ENCODE results near the gene SH3RF1. TPM values are rescaled to one million over a fixed set of nuclear protein-coding genes. Genes with fewer than 3 reads are reported as not detected.

The SH3RF1 gene
- total RNA-seq, 1 experiment from 2014 or later = 16.6 TPM

DNA sequence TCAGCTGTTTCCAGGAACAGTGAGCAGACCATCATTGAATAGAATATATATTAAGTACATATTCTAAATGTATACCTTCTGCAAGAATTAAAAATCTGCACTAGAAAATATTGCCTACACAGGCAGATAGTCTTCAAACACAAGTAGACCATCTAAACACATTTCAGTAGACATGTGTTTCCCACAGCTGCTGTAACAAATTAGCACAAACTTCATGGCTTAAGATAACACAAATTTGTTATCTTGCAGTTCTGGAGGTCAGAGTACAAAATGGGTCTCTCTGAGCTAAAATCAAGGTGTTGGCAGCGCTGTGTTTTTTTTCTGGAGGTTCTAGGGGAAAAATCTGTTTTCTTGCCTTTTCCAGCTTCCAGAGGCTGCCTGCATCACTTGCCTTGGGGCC, 42.7 kb downstream of the SH3RF1 start (continued):
- TF ChIP-seq ZNF423 (CRISPR knock-in tag; IDR thresholded peaks at IDR 0.05) (no peak), NFATC4 (CRISPR knock-in tag; IDR thresholded peaks at IDR 0.05) (no peak), HMGA2 (CRISPR knock-in tag; IDR thresholded peaks at IDR 0.05) (no peak)
- TF ChIP-seq, protein P1, sequence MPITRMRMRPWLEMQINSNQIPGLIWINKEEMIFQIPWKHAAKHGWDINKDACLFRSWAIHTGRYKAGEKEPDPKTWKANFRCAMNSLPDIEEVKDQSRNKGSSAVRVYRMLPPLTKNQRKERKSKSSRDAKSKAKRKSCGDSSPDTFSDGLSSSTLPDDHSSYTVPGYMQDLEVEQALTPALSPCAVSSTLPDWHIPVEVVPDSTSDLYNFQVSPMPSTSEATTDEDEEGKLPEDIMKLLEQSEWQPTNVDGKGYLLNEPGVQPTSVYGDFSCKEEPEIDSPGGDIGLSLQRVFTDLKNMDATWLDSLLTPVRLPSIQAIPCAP (CRISPR knock-in tag; IDR thresholded peaks at IDR 0.05) = no peak
- TF ChIP-seq, protein P2, sequence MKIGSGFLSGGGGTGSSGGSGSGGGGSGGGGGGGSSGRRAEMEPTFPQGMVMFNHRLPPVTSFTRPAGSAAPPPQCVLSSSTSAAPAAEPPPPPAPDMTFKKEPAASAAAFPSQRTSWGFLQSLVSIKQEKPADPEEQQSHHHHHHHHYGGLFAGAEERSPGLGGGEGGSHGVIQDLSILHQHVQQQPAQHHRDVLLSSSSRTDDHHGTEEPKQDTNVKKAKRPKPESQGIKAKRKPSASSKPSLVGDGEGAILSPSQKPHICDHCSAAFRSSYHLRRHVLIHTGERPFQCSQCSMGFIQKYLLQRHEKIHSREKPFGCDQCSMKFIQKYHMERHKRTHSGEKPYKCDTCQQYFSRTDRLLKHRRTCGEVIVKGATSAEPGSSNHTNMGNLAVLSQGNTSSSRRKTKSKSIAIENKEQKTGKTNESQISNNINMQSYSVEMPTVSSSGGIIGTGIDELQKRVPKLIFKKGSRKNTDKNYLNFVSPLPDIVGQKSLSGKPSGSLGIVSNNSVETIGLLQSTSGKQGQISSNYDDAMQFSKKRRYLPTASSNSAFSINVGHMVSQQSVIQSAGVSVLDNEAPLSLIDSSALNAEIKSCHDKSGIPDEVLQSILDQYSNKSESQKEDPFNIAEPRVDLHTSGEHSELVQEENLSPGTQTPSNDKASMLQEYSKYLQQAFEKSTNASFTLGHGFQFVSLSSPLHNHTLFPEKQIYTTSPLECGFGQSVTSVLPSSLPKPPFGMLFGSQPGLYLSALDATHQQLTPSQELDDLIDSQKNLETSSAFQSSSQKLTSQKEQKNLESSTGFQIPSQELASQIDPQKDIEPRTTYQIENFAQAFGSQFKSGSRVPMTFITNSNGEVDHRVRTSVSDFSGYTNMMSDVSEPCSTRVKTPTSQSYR (CRISPR knock-in tag; IDR thresholded peaks at IDR 0.05) = no peak

DNA sequence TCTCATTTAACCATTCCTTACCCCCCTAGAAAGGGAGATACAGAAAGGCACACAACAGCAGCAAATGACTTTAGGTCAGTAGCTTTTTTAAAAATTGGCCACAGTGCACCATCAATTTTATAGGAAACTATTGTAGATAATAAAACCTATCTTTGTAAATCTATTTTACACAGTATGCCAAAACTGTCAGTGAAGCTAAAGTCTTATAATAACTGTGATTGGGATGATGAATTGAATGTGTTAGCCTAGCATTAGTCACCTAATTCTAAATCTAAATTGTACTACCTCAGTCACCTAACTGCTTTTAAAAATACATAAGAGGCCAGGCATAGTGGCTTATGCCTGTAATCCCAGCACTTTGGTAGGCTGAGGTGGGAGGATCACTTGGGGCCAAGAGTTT, 44.2 kb downstream of the SH3RF1 start:
- H3K27ac Mint-ChIP-seq = no peak overlapping the region
- H3K4me3 Mint-ChIP-seq = no peak overlapping the region
- H3K4me1 Mint-ChIP-seq = peaks cover 5% of the 10 kb centered on the region; the same call in 1 of the 2 replicates
- ChIA-PET CTCF (no interaction called here), POLR2A (no interaction called here)
- no peaks in the 10 kb centered on the region for H3K27me3 Mint-ChIP-seq (ENCODE audit: low read depth)
- ATAC-seq (no peak), DNase-seq (ENCODE audit: low spot score) (no peak)
- H3K9me3 Mint-ChIP-seq = no peaks in the 10 kb centered on the region
- no peak for TF ChIP-seq ELF4 (CRISPR knock-in tag; IDR thresholded peaks at IDR 0.05; ENCODE audit: low read depth)
- TF ChIP-seq, protein P3, sequence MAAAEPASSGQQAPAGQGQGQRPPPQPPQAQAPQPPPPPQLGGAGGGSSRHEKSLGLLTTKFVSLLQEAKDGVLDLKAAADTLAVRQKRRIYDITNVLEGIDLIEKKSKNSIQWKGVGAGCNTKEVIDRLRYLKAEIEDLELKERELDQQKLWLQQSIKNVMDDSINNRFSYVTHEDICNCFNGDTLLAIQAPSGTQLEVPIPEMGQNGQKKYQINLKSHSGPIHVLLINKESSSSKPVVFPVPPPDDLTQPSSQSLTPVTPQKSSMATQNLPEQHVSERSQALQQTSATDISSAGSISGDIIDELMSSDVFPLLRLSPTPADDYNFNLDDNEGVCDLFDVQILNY (CRISPR knock-in tag; IDR thresholded peaks at IDR 0.05) = no peak
- TF ChIP-seq, protein P4, sequence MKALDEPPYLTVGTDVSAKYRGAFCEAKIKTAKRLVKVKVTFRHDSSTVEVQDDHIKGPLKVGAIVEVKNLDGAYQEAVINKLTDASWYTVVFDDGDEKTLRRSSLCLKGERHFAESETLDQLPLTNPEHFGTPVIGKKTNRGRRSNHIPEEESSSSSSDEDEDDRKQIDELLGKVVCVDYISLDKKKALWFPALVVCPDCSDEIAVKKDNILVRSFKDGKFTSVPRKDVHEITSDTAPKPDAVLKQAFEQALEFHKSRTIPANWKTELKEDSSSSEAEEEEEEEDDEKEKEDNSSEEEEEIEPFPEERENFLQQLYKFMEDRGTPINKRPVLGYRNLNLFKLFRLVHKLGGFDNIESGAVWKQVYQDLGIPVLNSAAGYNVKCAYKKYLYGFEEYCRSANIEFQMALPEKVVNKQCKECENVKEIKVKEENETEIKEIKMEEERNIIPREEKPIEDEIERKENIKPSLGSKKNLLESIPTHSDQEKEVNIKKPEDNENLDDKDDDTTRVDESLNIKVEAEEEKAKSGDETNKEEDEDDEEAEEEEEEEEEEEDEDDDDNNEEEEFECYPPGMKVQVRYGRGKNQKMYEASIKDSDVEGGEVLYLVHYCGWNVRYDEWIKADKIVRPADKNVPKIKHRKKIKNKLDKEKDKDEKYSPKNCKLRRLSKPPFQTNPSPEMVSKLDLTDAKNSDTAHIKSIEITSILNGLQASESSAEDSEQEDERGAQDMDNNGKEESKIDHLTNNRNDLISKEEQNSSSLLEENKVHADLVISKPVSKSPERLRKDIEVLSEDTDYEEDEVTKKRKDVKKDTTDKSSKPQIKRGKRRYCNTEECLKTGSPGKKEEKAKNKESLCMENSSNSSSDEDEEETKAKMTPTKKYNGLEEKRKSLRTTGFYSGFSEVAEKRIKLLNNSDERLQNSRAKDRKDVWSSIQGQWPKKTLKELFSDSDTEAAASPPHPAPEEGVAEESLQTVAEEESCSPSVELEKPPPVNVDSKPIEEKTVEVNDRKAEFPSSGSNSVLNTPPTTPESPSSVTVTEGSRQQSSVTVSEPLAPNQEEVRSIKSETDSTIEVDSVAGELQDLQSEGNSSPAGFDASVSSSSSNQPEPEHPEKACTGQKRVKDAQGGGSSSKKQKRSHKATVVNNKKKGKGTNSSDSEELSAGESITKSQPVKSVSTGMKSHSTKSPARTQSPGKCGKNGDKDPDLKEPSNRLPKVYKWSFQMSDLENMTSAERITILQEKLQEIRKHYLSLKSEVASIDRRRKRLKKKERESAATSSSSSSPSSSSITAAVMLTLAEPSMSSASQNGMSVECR (CRISPR knock-in tag; IDR thresholded peaks at IDR 0.05; ENCODE audit: borderline replicate concordance) = no peak
- no peaks in the 10 kb centered on the region for H3K36me3 Mint-ChIP-seq

DNA sequence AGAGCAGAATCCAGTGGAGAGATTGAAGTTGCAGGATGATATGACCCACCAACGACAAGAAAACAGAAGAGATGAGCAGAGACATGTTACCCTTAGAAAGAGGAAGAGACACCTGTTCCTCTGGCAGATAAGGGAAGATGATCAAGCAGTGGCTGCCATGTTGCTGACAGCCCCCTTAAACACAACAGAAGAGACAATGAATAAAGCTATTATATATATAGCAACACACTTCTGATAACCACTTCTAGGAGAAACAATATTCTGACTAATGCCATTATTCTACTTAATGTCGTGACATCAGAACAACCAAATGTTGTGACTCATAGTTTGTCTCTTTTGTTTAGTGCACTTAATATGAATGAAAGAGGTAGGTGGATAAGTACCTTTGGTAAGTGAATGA, 44.9 kb downstream of the SH3RF1 start:
- peaks cover 5% of the 10 kb centered on the region; the same call in 1 of the 2 replicates for H3K4me1 Mint-ChIP-seq
- CTCF ChIA-PET = interaction anchor here (0.5 to 0.9 kb wide), 2 partner anchors 73 to 183 kb away, joined by 3 read pairs; no protein-coding TSS in a partner anchor
- no peaks in the 10 kb centered on the region for H3K9me3 Mint-ChIP-seq
- H3K36me3 Mint-ChIP-seq = no peaks in the 10 kb centered on the region
- H3K27me3 Mint-ChIP-seq (ENCODE audit: low read depth) = no peaks in the 10 kb centered on the region
- TF ChIP-seq SP1 (CRISPR knock-in tag; conservative IDR thresholded peaks at IDR 0.05) (no peak), ZNF232 (CRISPR knock-in tag; IDR thresholded peaks at IDR 0.05) (no peak), ZNF423 (CRISPR knock-in tag; IDR thresholded peaks at IDR 0.05) (no peak), ZNF317 (CRISPR knock-in tag; IDR thresholded peaks at IDR 0.05; ENCODE audit: borderline replicate concordance, low read depth) (no peak), JAZF1 (CRISPR knock-in tag; IDR thresholded peaks at IDR 0.05) (no peak), ZNF121 (CRISPR knock-in tag; IDR thresholded peaks at IDR 0.05) (no peak), MYBL2 (CRISPR knock-in tag; IDR thresholded peaks at IDR 0.05) (no peak), SOX15 (CRISPR knock-in tag; IDR thresholded peaks at IDR 0.05) (no peak), IRF2 (CRISPR knock-in tag; IDR thresholded peaks at IDR 0.05; ENCODE audit: borderline replicate concordance, low read depth) (no peak), CREB1 (CRISPR knock-in tag; IDR thresholded peaks at IDR 0.05) (no peak), CBFB (CRISPR knock-in tag; IDR thresholded peaks at IDR 0.05; ENCODE audit: low read depth) (no peak)
- TF ChIP-seq, protein P5, sequence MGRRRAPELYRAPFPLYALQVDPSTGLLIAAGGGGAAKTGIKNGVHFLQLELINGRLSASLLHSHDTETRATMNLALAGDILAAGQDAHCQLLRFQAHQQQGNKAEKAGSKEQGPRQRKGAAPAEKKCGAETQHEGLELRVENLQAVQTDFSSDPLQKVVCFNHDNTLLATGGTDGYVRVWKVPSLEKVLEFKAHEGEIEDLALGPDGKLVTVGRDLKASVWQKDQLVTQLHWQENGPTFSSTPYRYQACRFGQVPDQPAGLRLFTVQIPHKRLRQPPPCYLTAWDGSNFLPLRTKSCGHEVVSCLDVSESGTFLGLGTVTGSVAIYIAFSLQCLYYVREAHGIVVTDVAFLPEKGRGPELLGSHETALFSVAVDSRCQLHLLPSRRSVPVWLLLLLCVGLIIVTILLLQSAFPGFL (CRISPR knock-in tag; IDR thresholded peaks at IDR 0.05; ENCODE audit: borderline replicate concordance) = no peak
- TF ChIP-seq, protein P6, sequence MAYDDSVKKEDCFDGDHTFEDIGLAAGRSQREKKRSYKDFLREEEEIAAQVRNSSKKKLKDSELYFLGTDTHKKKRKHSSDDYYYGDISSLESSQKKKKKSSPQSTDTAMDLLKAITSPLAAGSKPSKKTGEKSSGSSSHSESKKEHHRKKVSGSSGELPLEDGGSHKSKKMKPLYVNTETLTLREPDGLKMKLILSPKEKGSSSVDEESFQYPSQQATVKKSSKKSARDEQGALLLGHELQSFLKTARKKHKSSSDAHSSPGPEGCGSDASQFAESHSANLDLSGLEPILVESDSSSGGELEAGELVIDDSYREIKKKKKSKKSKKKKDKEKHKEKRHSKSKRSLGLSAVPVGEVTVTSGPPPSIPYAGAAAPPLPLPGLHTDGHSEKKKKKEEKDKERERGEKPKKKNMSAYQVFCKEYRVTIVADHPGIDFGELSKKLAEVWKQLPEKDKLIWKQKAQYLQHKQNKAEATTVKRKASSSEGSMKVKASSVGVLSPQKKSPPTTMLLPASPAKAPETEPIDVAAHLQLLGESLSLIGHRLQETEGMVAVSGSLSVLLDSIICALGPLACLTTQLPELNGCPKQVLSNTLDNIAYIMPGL (CRISPR knock-in tag; IDR thresholded peaks at IDR 0.05) = no peak
- TF ChIP-seq, protein P7, sequence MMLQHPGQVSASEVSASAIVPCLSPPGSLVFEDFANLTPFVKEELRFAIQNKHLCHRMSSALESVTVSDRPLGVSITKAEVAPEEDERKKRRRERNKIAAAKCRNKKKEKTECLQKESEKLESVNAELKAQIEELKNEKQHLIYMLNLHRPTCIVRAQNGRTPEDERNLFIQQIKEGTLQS (CRISPR knock-in tag; conservative IDR thresholded peaks at IDR 0.05) = no peak
- TF ChIP-seq, protein P8, sequence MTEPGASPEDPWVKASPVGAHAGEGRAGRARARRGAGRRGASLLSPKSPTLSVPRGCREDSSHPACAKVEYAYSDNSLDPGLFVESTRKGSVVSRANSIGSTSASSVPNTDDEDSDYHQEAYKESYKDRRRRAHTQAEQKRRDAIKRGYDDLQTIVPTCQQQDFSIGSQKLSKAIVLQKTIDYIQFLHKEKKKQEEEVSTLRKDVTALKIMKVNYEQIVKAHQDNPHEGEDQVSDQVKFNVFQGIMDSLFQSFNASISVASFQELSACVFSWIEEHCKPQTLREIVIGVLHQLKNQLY (CRISPR knock-in tag; IDR thresholded peaks at IDR 0.05) = no peak
- ATAC-seq = no peak
- H3K4me3 Mint-ChIP-seq = no peak overlapping the region
- H3K27ac Mint-ChIP-seq = no peak overlapping the region
- POLR2A ChIA-PET = no interaction called here
- no peak for DNase-seq (ENCODE audit: low spot score)
